Ishikawa (cell line): ENCODE data around the gene TCAF2.
"Not testable (repeated sequence)": the region's sequence is repeated elsewhere in the genome, so short reads cannot be mapped to it uniquely, and the experiment has no call there.

ENCODE experiments used
- CEBPB ChIP-seq: IDR thresholded peaks from 2 replicates; pipeline ENCODE4 v1.6.1; 2012
- EP300 ChIP-seq: IDR thresholded peaks from 2 replicates; pipeline ENCODE4 v1.6.1; 2012; ENCODE audit warnings: borderline replicate concordance
- TCF12 ChIP-seq: IDR thresholded peaks from 2 replicates; pipeline ENCODE4 v1.6.1; 2012; ENCODE audit warnings: low read depth

GRCh38 chr7:143620646-143621045 is at the start of gene TCAF2:
- TF ChIP-seq CEBPB, EP300, TCF12: not testable (repeated sequence)
